GM19193 (cell line): Measurements from ENCODE around the gene CIAO3.

Experiments
- POLR2A ChIP-seq: IDR thresholded peaks from 4 replicates; pipeline ENCODE4 v1.6.1; 2011; ENCODE audit not compliant: insufficient read depth, insufficient read length; ENCODE audit errors: extremely low read depth

CIAO3 gene

DNA sequence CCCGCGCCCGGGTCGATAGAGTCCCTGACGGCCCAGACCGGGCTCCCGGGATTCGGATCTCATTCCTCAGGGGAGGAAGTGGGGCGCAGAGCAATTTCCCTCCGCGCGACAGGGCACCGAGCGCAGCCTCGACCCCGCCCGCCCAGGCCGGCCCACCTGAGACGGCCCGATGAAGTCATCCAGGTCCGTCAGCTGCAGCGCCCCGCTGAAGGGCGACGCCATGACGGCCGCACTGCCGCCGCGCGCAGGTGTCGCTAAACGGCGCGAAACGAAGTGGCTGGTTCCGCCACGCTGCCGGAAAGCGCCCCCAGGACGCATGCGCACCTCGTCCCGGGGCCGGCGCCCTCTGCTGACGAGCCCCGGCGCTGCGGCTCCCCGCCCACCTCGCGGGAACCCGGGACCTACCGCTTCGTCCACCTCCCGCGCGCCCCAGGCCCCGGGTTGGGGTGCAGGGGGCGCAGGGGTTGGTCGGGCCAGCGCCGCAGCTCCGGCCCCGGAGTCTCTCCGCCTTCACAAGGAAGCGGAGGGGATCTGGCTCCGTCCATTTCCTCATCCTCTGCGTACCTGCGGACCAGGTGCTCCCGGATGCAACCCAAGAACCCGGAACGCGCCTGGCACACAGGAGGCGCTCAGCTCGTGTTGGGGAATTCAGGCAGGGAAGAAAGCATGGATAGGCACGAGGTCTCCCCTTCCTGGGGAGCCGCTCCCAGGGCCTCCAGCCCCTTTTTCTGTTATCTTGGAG lies at the start of gene CIAO3:
Gene CIAO3, minus strand, starts transcription at position 234 of the 742 bp plus-strand sequence. Its CDS starts 12 bp downstream, at position 222.
- peak; percentile 75 for TF ChIP-seq POLR2A

DNA sequence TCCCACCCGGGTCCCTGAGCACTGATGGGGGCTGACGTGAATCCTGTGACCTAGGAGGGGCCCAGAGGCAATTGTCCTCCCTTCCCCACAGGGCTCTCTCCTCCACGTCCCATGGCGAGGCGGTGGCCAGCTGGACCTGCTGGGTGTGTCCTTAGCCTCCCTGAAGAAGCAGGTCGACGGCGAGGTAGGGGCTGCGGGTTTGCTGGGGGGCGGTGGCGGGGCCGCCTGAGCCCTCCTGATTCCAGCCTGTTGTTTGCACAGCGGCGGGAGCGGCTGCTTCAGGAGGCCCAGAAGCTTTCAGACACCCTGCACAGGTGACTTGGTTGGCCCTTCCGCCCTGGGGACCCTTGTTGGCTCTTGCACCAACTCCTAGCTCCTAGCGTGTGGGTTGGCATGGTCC lies 49.3 kb upstream of the CIAO3 start:
- TF ChIP-seq POLR2A, result no peak

DNA sequence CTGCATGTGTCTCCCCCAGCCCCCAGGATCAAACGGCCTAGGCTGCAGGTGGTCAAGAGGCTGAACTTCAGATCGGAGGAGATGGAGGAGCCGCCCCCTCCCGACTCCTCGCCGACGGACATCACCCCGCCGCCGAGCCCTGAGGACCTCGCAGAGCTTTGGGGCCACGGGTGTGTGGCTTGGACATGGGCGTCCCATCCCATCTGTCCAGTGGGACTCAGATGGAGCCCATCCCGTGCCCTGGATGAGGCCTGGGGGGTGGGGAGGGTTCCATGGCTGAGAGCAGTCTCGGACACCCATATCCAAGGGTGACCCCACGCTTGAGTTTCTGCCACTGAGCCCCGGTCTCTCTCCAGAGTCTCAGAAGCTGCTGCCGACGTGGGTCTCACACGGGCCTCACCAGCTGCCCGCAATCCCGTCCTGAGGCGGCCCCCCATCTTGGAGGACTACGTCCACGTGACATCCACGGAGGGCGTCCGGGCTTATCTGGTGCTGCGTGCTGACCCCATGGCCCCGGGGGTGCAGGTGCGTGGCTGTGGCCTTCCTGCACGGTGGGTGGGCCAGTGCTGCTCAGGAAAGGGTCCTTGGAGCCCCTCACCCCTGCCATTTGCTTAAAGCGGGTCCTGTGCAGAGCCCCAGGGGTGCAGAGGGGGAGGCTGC lies 48.5 kb upstream of the CIAO3 start:
- no peak for TF ChIP-seq POLR2A

DNA sequence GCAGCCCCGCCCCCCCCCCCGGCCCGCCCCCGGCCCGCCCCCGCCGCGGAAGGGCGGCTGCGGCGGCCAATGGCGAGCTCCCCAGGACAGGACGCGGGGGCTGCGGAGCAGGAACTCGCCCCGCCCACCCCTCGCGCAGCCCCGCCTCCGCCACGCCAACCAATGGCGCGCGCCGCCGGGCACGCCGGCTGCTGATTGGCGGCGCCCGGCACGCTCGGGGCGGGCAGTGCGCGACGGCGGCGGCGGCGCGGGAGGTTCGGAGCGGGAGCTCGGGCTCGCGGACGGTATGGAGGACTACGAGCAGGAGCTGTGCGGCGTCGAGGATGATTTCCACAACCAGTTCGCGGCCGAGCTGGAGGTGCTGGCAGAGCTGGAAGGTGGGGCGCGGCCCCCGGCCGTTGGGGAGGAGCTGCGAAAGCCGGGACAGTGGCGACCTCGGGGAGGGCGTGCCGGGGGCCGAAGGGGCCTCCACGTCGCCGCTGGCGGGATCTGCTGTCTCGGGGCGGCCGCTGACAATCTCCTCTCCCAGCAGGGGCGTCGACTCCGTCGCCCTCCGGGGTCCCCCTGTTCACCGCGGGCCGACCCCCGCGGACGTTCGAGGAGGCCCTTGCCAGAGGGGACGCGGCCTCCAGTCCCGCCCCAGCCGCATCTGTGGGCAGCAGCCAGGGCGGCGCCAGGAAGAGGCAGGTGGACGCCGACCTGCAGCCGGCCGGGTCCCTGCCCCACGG lies 47.8 kb upstream of the CIAO3 start, which contains the start of gene CHTF18:
Gene CHTF18, plus strand, starts transcription at position 222 of the 728 bp plus-strand sequence. Its CDS starts 65 bp downstream, at position 287.
- TF ChIP-seq POLR2A, result peak; percentile 63

DNA sequence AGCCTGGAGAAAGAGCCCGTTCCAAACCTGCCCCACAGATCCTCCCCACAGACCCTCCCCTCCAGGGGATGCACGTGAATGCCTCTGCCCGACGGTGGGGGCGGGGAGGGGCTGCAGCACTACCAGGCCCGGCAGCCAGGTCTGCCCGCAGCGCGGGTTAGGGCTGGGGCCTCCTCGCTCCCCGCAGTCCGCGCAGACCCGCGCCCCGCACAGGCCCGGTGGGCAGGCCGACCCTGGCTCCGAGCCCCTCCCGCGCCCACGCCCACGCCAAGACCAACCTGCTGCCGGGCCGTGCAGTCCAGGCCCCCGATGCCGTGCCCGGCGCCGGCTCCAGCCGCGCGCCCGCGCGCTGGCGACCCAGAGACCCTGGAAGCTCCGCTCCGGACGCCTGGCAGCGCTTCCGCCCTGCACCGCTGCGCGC lies 47.2 kb upstream of the CIAO3 start, which contains the start of gene RPUSD1:
Gene RPUSD1, minus strand, starts transcription at position 404 of the 421 bp plus-strand sequence. CDS start 644 bp downstream, outside the sequence.
- TF ChIP-seq POLR2A, result peak; percentile 80

DNA sequence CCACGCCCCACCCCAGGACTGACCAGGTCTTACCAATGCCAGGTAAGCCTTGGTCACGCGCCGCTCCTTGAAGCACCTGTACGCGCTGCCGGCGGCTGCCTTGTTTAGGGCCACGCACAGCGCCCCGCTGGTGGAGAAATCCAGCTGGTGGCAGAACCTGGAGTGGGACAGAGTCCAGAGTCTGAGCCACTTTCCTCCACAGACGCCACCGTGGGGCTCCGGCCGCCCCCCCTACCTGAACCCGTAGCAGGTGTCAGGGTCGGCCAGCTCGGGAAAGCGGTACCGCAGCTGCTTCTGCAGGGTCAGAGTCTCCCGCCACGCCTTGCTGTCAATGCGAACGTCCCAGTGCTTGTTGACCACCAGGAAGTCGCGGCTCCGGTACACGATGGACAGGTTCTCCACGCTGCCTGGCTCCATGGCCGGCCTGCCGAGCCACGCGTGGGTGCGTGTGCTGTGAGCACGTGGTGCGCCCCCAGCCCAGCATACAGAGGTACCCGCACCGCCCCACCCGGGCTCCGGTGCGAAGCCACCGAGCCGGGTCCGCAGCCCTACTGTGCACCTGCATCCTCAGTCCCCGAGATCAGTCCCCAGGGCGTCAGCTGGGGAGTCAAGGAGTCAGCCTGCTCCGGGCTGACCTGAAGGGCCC lies 46.6 kb upstream of the CIAO3 start:
- no peak for TF ChIP-seq POLR2A

DNA sequence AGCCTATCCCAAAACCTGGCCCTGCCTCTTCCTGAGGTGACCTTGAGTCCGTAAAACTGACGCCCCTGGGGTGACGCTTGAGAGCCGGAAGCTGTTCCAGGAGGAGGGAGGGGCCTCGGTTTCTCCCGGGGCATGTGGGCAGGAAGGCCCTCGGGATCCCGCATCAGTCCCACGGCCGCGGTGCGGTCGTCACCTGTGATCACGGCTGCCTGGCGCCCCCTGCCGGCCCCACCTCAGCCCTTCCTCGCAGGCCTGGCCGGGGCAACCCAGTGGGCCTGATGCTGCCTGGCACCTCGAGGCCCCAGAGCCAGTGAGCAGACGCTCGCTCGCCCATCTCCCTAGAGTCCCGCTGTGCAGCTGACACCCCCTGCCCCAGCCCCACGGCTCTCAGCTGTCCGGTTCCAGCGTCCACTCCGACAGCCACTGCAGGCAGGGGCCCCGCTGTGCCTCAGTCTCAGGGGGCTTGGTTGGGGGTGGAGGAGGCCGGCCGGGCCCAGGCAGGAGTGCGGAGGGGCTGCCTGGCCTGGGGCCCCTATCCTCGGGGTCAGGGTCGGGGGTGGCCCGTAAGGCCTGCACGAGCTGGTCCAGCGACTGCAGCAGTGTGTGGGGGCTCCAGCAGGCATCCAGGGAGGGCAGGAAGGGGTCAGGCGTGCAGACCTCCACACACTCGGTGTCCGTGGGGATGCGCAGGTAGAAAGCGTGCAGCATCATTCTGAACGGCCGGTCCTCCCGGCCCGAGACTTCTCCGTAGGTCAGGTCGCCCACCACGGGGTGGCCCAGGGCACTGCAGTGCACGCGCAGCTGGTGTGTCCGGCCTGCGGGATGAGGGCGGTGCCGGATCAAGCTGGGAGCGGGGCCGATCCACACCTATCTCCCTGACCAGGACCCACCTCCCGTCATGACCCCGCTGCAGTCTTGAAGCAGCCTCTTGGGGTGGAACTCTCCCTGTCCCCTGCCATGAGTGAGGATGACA lies 45.1 kb upstream of the CIAO3 start:
- TF ChIP-seq POLR2A, result no peak

DNA sequence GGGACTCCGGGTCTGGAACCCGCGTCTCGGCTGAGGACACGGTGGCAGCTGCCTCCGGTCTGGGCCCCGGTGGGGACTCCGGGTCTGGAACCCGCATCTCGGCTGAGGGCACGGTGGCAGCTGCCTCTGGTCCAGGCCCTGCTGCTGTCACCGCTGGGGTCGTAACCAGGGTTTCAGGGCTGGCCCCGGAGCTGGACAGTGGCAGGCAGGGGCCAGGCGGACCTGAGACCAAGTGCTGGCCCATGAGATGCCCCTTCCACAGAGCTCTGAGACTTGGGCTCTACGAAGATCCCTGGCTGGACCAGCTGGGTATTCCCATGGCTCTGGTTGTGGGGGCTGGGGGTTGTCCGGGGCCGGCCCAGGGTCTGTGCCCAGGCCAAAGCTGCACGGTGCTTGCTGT lies 43.6 kb upstream of the CIAO3 start:
- no peak for TF ChIP-seq POLR2A

DNA sequence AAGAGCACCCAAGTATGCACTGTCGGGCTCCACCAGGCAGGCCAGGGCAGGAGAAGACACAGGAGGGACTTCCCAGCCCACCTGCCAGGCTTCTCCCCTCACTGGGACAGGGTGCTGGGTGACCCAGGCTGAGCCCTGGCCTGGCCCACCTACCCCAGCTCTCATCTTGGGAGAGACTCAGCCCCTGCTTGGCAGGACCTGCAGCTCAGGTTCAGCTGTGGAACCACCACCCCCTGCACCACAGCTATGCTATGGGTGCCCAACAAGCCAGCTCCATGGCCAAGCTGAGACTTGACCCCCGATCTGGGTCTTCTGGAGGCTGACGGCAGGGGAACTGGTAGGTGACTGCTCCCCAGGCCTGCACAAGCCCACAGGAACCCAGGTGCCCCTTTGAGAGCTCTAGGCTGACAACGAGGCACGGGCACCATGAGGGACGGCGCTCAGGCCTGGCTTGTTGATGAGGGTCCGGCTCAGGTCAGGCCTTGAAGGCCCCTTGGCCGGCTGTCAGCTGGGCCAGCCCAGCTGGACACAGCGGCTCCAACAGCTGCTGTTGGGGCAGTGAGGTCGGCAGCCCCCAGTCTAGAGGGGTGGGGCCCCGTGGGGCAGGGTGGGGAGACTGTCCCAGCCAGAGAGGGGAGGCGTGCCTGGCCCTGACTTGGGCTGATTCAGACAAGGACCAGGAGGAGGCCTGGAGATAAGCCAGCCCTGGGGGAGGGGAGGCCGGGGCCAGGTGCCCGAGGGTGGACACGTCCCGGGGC lies 42.8 kb upstream of the CIAO3 start:
- TF ChIP-seq POLR2A, result no peak

DNA sequence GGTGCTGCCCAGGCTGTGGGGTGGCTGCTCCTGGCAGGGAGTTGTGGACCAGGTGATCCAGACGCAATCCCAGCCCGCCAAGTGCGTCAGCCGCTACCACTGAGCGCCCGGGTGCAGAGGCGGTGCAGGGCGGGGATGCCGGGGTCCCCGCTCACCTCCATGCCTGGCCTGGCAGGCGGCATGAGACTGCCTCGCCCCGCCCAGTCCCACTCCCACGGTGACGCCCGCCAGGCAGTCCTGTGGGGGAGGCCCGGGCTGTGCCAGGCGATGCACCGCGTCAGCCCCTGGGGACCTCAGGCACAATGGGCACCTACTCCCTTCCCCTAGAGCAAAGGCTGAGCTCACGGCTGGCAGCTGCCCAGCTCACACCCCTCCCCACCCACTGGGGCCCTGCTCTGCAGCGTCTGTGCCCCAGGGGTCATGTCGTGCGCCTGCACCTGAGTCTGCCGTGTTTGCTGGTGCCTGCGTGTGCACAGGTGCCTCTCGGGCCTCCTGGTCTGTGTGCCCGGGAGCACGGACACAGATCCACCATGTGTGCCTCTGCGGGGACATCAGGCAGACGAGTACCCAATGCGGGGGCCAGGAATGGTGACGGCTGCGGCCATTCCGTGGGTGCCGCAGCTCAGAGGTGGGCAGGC lies 42.1 kb upstream of the CIAO3 start:
- no peak for TF ChIP-seq POLR2A

DNA sequence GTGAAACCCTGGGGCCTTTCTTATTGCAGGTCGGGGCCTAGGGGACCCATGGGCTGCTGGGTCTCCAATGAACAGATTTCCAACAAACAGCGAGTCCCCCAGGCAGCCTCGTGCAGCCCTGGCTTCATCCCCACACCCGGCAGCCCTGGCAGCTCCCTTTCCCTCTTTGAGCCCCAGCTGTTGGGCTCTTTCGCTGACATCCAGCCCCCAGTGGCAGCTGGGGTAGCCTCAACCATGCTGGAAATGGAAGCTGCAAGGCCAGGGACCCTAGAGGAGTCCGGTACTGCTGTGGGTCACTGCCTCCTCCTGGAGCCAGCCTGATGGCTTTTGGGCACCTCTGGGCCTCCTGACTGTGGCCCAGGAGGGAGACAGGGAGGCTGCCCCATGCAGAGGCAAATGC lies 41.5 kb upstream of the CIAO3 start:
- no peak for TF ChIP-seq POLR2A

DNA sequence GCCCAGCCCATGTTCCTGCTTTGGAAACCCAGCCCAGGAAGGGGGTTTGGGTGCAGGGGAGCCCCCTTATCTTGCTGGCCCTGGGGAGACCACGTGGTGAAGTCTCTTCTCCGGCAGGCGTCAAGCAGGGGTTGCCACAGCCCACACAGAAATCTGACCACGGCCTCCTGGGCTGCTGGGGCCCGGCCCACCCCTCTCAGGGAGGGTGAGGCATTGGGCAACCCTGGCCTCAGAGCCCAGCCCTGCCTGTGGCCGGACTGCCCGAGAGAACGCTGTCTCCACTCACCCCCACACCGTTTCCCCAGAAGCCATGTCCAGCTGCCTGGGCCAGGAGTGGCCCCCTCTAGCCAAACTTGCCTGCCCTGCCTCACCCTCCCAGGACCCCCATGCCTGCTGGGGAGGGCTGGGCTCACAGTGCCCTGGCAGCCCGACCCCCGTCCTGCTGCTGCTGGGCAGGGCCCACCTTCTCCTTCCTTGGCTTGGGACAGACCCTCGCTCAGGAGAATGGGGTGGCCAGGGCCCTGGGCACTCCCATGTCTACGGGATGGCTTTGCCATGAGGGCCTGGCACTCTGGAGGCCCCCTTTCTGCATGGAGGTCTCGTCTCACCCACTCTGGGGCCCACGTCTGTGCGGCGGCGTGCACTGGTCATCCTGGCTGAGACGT lies 40.7 kb upstream of the CIAO3 start:
- no peak for TF ChIP-seq POLR2A
